ENCODE data around the gene STEAP3.

Gene STEAP3

GRCh38 chr2:119190321-119191111 is 33.1 kb upstream of the STEAP3 start:
- H3K27me3 Mint-ChIP-seq, result peaks cover 15% of the 10 kb centered on the region
- intact Hi-C loops (cut with micrococcal nuclease), result no loop called here
- H3K27ac Mint-ChIP-seq, result no peak overlapping the region
- no peaks in the 10 kb centered on the region for H3K36me3 Mint-ChIP-seq (ENCODE audit: low read depth)
- H3K4me3 Mint-ChIP-seq, result no peak overlapping the region
- H3K9me3 Mint-ChIP-seq, result peaks cover 8% of the 10 kb centered on the region
- H3K4me1 Mint-ChIP-seq (ENCODE audit: low read depth), result peaks cover 5% of the 10 kb centered on the region

DNA sequence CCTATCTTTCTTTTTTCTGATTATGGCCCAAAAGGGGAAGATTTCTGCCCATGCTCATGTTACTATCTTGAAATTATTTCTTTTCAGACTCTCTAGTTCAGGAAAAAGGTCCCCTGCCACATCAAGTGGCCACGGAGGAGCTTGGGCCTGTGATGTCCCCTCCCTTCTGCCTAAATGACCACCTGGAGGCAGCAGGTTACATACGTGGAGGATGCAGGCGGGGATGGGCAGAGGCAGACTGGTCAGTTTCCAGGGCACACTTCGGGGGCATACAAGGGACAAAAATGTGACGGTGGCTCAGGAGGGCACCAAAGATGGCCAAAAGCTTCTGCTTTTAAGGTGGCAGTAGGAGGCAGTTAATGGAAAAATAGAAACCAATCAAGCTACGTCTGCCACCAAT is 30.7 kb upstream of the STEAP3 start:
- Mint-ChIP-seq H3K4me1 (ENCODE audit: low read depth) (peaks cover 5% of the 10 kb centered on the region), H3K4me3 (no peak overlapping the region), H3K27ac (no peak overlapping the region), H3K9me3 (peaks cover 8% of the 10 kb centered on the region), H3K27me3 (peaks cover 19% of the 10 kb centered on the region), H3K36me3 (ENCODE audit: low read depth) (no peaks in the 10 kb centered on the region)
- intact Hi-C loops (cut with micrococcal nuclease), result no loop called here

DNA sequence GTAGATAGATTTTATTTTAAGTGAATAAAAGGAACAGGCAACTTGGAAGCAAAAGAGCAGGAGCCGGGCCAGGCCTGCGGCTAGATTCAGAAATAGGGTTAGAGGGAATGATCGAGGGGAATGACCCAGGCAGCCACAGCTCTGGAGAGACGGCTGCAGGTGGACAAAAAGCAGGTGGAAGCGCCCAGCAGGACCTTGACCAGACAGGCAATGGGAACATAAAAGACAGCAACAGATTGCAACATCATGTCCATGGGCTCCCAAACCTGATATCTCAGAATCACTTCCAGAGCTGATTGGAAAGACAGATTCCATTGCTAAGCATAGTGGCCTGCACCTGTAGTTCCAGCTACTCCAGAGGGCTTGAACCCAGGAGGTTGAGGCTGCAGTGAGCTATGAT is 28.6 kb upstream of the STEAP3 start:
- Mint-ChIP-seq H3K4me1 (ENCODE audit: low read depth) (peaks cover 5% of the 10 kb centered on the region), H3K27ac (no peak overlapping the region), H3K36me3 (ENCODE audit: low read depth) (no peaks in the 10 kb centered on the region), H3K9me3 (peaks cover 8% of the 10 kb centered on the region), H3K27me3 (peaks cover 19% of the 10 kb centered on the region), H3K4me3 (no peak overlapping the region)
- intact Hi-C loops (cut with micrococcal nuclease), result no loop called here

GRCh38 chr2:119195887-119196286 is 27.7 kb upstream of the STEAP3 start:
- Mint-ChIP-seq H3K36me3 (ENCODE audit: low read depth) (no peaks in the 10 kb centered on the region), H3K4me3 (no peak overlapping the region), H3K9me3 (peaks cover 8% of the 10 kb centered on the region), H3K27ac (no peak overlapping the region), H3K27me3 (peaks cover 22% of the 10 kb centered on the region), H3K4me1 (ENCODE audit: low read depth) (peaks cover 2% of the 10 kb centered on the region)
- intact Hi-C loops (cut with micrococcal nuclease), result no loop called here

DNA sequence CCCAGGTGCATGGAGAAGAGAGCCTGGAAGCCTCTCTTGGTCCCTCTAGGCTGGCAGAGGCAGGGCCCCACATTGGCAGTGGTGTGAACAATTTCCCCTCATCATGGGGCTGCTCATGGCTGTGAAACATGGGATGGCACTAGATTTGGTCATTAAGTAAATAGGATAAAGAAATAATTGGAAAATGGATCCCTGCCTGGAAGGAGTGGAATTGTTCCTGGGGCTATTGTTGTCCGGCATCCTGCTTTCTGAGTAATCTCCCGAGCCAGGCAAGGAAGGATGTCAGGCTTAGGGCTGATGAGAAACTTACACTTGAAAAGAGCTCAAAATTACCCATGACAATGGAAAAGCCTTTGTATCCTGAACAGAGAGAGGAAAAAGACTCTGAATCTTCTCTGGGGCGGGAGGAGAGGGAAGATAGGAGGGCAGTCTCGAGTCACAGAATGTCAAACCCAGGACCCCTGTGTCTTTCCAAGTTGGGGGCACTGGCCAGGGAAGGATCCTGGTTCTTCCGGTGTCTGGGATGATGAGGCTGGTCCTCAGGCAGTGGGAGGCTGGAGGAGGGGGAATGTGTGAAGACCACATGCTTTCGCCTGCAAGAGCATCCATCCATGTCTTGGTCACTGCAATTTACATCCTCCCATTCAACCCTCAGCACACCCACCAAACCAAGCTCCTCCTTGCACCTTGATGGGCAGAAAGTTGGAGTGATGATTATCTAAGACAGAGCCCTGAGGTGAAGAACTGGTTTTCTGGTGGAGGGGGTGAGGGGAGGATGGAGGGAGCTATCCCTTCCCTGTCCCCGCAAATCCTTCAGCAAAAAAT is 27.1 kb upstream of the STEAP3 start:
- H3K9me3 Mint-ChIP-seq, result peaks cover 8% of the 10 kb centered on the region
- no peak overlapping the region for H3K27ac Mint-ChIP-seq
- intact Hi-C loops (cut with micrococcal nuclease), result no loop called here
- no peaks in the 10 kb centered on the region for H3K36me3 Mint-ChIP-seq (ENCODE audit: low read depth)
- H3K4me1 Mint-ChIP-seq (ENCODE audit: low read depth), result no peaks in the 10 kb centered on the region
- H3K4me3 Mint-ChIP-seq, result no peak overlapping the region
- peaks cover 23% of the 10 kb centered on the region for H3K27me3 Mint-ChIP-seq

GRCh38 chr2:119197126-119197405 is 26.6 kb upstream of the STEAP3 start:
- Mint-ChIP-seq H3K27me3 (peaks cover 23% of the 10 kb centered on the region), H3K27ac (no peak overlapping the region), H3K36me3 (ENCODE audit: low read depth) (no peaks in the 10 kb centered on the region), H3K9me3 (peaks cover 8% of the 10 kb centered on the region), H3K4me1 (ENCODE audit: low read depth) (no peaks in the 10 kb centered on the region), H3K4me3 (no peak overlapping the region)
- intact Hi-C loops (cut with micrococcal nuclease), result no loop called here

GRCh38 chr2:119197529-119198239 is 25.9 kb upstream of the STEAP3 start:
- H3K27ac Mint-ChIP-seq, result no peak overlapping the region
- H3K4me3 Mint-ChIP-seq, result no peak overlapping the region
- H3K4me1 Mint-ChIP-seq (ENCODE audit: low read depth), result no peaks in the 10 kb centered on the region
- no peaks in the 10 kb centered on the region for H3K36me3 Mint-ChIP-seq (ENCODE audit: low read depth)
- H3K27me3 Mint-ChIP-seq, result peaks cover 23% of the 10 kb centered on the region
- peaks cover 8% of the 10 kb centered on the region for H3K9me3 Mint-ChIP-seq
- intact Hi-C loops (cut with micrococcal nuclease), result no loop called here

DNA sequence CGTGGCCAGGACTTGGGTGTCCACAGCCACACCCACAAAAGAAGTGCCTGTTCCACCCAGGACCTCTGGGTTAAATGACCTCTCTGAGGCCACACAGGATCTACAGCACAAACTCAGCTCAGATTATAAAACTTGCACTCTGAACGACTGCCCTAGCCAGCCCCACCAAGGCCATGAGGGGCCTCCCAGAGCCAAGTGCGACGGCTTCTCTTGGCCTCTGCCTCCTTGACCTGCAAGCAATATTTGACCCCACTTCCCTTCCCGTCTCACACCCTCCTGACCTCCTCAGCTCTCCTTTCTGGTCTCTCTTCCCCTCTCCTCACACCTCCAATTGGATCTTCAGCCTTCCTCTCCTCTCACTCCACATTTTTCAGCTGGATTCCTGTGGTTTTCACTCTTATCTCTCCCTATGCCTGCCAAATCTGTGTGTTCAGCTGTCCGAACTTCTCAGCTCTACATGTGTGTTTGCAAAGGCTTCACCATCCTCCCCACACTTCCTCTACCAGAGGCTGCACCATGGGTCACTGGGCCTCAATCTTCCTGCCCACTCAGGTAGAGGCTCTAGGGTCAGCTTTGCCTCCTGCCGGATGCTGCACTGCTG is 25.3 kb upstream of the STEAP3 start:
- H3K27ac Mint-ChIP-seq, result no peak overlapping the region

GRCh38 chr2:119201815-119202214 is 21.8 kb upstream of the STEAP3 start:
- H3K9me3 Mint-ChIP-seq, result no peaks in the 10 kb centered on the region
- peaks cover 10% of the 10 kb centered on the region for H3K27me3 Mint-ChIP-seq
- no peaks in the 10 kb centered on the region for H3K36me3 Mint-ChIP-seq (ENCODE audit: low read depth)
- no peak overlapping the region for H3K4me3 Mint-ChIP-seq
- no peaks in the 10 kb centered on the region for H3K4me1 Mint-ChIP-seq (ENCODE audit: low read depth)
- H3K27ac Mint-ChIP-seq, result no peak overlapping the region
- intact Hi-C loops (cut with micrococcal nuclease), result no loop called here

More for the DNA sequence above, 25.3 kb upstream of the STEAP3 start:
- H3K9me3 Mint-ChIP-seq, result peaks cover 8% of the 10 kb centered on the region
- no peaks in the 10 kb centered on the region for H3K4me1 Mint-ChIP-seq (ENCODE audit: low read depth)
- intact Hi-C loops (cut with micrococcal nuclease), result no loop called here
- no peaks in the 10 kb centered on the region for H3K36me3 Mint-ChIP-seq (ENCODE audit: low read depth)
- no peak overlapping the region for H3K4me3 Mint-ChIP-seq
- peaks cover 23% of the 10 kb centered on the region for H3K27me3 Mint-ChIP-seq

GRCh38 chr2:119202610-119203310 is 20.9 kb upstream of the STEAP3 start:
- Mint-ChIP-seq H3K36me3 (ENCODE audit: low read depth) (no peaks in the 10 kb centered on the region), H3K27ac (no peak overlapping the region), H3K27me3 (peaks cover 8% of the 10 kb centered on the region), H3K4me1 (ENCODE audit: low read depth) (no peaks in the 10 kb centered on the region), H3K4me3 (no peak overlapping the region), H3K9me3 (no peaks in the 10 kb centered on the region)
- intact Hi-C loops (cut with micrococcal nuclease), result no loop called here

DNA sequence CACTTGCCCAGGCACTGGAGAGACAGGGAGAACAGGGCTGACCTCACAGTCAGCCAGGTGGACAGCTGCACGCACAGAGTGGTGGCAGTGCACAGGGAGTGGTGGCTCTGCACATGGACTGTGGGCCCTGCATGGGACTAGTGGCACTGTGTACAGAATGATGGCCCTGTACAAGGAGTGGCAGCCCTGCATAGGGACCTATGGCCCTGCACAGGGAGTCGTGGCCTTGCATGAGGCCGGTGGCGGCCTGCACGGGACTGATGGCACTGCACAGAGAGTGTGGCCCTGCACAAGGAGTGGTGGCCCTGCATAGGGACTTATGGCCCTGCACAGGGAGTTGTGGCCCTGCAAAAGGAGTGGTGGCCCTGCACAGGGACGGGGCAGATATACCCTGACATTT is 19.1 kb upstream of the STEAP3 start:
- intact Hi-C loops (cut with micrococcal nuclease), result no loop called here
- Mint-ChIP-seq H3K4me3 (no peak overlapping the region), H3K27me3 (peaks cover 8% of the 10 kb centered on the region), H3K4me1 (ENCODE audit: low read depth) (no peaks in the 10 kb centered on the region), H3K36me3 (ENCODE audit: low read depth) (no peaks in the 10 kb centered on the region), H3K27ac (no peak overlapping the region), H3K9me3 (no peaks in the 10 kb centered on the region)

DNA sequence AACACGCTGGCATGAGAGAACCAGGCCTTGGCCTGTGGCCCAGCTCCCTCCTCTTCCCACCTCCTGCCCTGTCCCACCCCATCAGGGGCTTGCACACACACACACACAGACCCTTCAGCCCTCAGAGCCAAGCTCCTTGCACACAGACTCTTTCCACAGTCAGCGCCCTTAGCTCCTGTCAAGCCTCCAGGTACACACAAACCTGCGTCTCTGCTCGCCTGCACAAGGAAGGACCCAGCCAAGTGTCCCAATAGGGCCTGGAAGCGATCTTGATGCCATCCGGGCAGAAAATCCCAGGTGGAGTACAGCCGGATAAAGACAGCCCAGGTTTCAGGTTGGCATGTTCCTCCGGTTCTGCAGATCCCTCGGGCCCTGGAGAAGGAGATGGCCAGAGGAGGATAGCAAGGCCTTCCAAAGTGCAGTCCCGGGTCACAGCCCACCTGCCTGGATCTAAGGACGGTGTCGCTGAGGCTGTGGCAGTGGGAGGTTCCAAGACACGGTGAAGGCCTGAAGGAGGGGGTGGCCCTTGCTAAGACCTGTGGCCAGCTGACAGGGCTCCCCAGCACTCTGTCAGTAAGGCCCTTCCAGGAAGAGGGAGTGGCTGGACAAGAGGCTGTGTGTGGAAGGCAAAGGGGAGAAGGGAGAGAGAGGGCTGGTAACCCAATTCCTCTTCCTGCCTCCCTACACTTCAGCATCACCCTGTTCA is 18.5 kb upstream of the STEAP3 start:
- Mint-ChIP-seq H3K4me3 (no peak overlapping the region), H3K4me1 (ENCODE audit: low read depth) (no peaks in the 10 kb centered on the region), H3K36me3 (ENCODE audit: low read depth) (no peaks in the 10 kb centered on the region), H3K9me3 (no peaks in the 10 kb centered on the region), H3K27ac (no peak overlapping the region), H3K27me3 (peaks cover 8% of the 10 kb centered on the region)
- intact Hi-C loops (cut with micrococcal nuclease), result no loop called here

GRCh38 chr2:119206201-119206600 is 17.4 kb upstream of the STEAP3 start:
- Mint-ChIP-seq H3K9me3 (no peaks in the 10 kb centered on the region), H3K4me1 (ENCODE audit: low read depth) (no peaks in the 10 kb centered on the region), H3K36me3 (ENCODE audit: low read depth) (no peaks in the 10 kb centered on the region), H3K4me3 (no peak overlapping the region), H3K27ac (no peak overlapping the region), H3K27me3 (peaks cover 7% of the 10 kb centered on the region)
- intact Hi-C loops (cut with micrococcal nuclease), result no loop called here
